Amniotic stem cell (primary cell): Measurements from ENCODE around the gene PQBP1.

Source experiments
- DNase-seq: peaks from one replicate; lab custom pipeline; 2025; lab: John Stamatoyannopoulos, UW

Gene PQBP1

GRCh38 chrX:48924270-48924669 lies 26.5 kb downstream of the PQBP1 start:
- DNase-seq: no peak

GRCh38 chrX:48927123-48927522 lies 29.4 kb downstream of the PQBP1 start:
- DNase-seq: no peak

GRCh38 chrX:48927736-48928382 lies 30.1 kb downstream of the PQBP1 start:
- DNase-seq: no peak

- no peak for DNase-seq
Observed at GRCh38 chrX:48933757-48934156, 36.0 kb downstream of the PQBP1 start.

GRCh38 chrX:48934581-48935300 lies 37.0 kb downstream of the PQBP1 start:
- DNase-seq: no peak

GRCh38 chrX:48935301-48935670 lies 37.6 kb downstream of the PQBP1 start:
- no peak for DNase-seq

GRCh38 chrX:48936429-48937053 lies 38.8 kb downstream of the PQBP1 start:
- DNase-seq: no peak

GRCh38 chrX:48937054-48937907 lies 39.6 kb downstream of the PQBP1 start:
- no peak for DNase-seq

- DNase-seq: no peak
Observed at GRCh38 chrX:48938721-48939425, 41.1 kb downstream of the PQBP1 start.

GRCh38 chrX:48939524-48940228 lies 41.9 kb downstream of the PQBP1 start:
- DNase-seq: no peak

GRCh38 chrX:48940404-48940955 lies 42.8 kb downstream of the PQBP1 start:
- no peak for DNase-seq

GRCh38 chrX:48942895-48943294 lies 45.2 kb downstream of the PQBP1 start:
- no peak for DNase-seq

GRCh38 chrX:48945517-48946348 lies 48.0 kb downstream of the PQBP1 start:
- DNase-seq: peak; percentile 5

GRCh38 chrX:48948589-48948988 lies 50.9 kb downstream of the PQBP1 start:
- DNase-seq: no peak
